ENCODE measurements around the gene TRIM24.

Gene TRIM24

GRCh38 chr7:138564365-138564764, 104.3 kb downstream of the TRIM24 start:
- H3K27ac ChIP-seq, result no peak overlapping the region
- no peak overlapping the region for H3K4me3 ChIP-seq

- no peak overlapping the region for H3K27ac ChIP-seq
- no peak overlapping the region for H3K4me3 ChIP-seq
Measured at GRCh38 chr7:138565071-138565450, 105.0 kb downstream of the TRIM24 start.

- H3K4me3 ChIP-seq, result no peak overlapping the region
- peak overlapping the region in 1 of 21 experiments; percentile 30 for H3K27ac ChIP-seq
Measured at GRCh38 chr7:138565451-138566114, 105.5 kb downstream of the TRIM24 start.

- Histone ChIP-seq H3K4me3 (no peak overlapping the region), H3K27ac (no peak overlapping the region)
Measured at GRCh38 chr7:138568655-138569054, 108.6 kb downstream of the TRIM24 start.

- no peak overlapping the region for H3K4me3 ChIP-seq
- H3K27ac ChIP-seq, result no peak overlapping the region
Measured at GRCh38 chr7:138569418-138569817, 109.4 kb downstream of the TRIM24 start.

- H3K27ac ChIP-seq, result no peak overlapping the region
- no peak overlapping the region for H3K4me3 ChIP-seq
Measured at GRCh38 chr7:138570715-138571114, 110.7 kb downstream of the TRIM24 start.

- Histone ChIP-seq H3K4me3 (no peak overlapping the region), H3K27ac (no peak overlapping the region)
Measured at GRCh38 chr7:138573741-138574140, 113.7 kb downstream of the TRIM24 start.

- H3K27ac ChIP-seq, result no peak overlapping the region
- no peak overlapping the region for H3K4me3 ChIP-seq
Measured at GRCh38 chr7:138575897-138576428, 115.9 kb downstream of the TRIM24 start.

GRCh38 chr7:138579136-138579535, 119.1 kb downstream of the TRIM24 start:
- Histone ChIP-seq H3K27ac (no peak overlapping the region), H3K4me3 (no peak overlapping the region)

GRCh38 chr7:138579671-138580070, 119.6 kb downstream of the TRIM24 start:
- no peak overlapping the region for H3K27ac ChIP-seq
- no peak overlapping the region for H3K4me3 ChIP-seq

GRCh38 chr7:138581065-138581464, 121.0 kb downstream of the TRIM24 start:
- Histone ChIP-seq H3K4me3 (no peak overlapping the region), H3K27ac (no peak overlapping the region)

- H3K4me3 ChIP-seq, result no peak overlapping the region
- H3K27ac ChIP-seq, result no peak overlapping the region
Measured at GRCh38 chr7:138584283-138584682, 124.2 kb downstream of the TRIM24 start.

- no peak overlapping the region for H3K27ac ChIP-seq
- no peak overlapping the region for H3K4me3 ChIP-seq
Measured at GRCh38 chr7:138584696-138585095, 124.6 kb downstream of the TRIM24 start.

- H3K4me3 ChIP-seq, result no peak overlapping the region
- H3K27ac ChIP-seq, result no peak overlapping the region
Measured at GRCh38 chr7:138585283-138585993, 125.4 kb downstream of the TRIM24 start.

GRCh38 chr7:138587485-138587884, 127.4 kb downstream of the TRIM24 start:
- no peak overlapping the region for H3K4me3 ChIP-seq
- H3K27ac ChIP-seq, result no peak overlapping the region

GRCh38 chr7:138588986-138589385, 128.9 kb downstream of the TRIM24 start:
- no peak overlapping the region for H3K4me3 ChIP-seq
- H3K27ac ChIP-seq, result no peak overlapping the region

GRCh38 chr7:138590154-138590553, 130.1 kb downstream of the TRIM24 start:
- Histone ChIP-seq H3K4me3 (no peak overlapping the region), H3K27ac (no peak overlapping the region)

GRCh38 chr7:138595454-138595853, 135.4 kb downstream of the TRIM24 start:
- Histone ChIP-seq H3K27ac (no peak overlapping the region), H3K4me3 (no peak overlapping the region)

GRCh38 chr7:138602451-138602850, 142.4 kb downstream of the TRIM24 start:
- no peak overlapping the region for H3K4me3 ChIP-seq
- no peak overlapping the region for H3K27ac ChIP-seq

GRCh38 chr7:138603549-138604318, 143.7 kb downstream of the TRIM24 start:
- H3K27ac ChIP-seq, result no peak overlapping the region
- H3K4me3 ChIP-seq, result no peak overlapping the region

- no peak overlapping the region for H3K4me3 ChIP-seq
- no peak overlapping the region for H3K27ac ChIP-seq
Measured at GRCh38 chr7:138606236-138606635, 146.2 kb downstream of the TRIM24 start.
